Subcutaneous adipose tissue (tissue), 4 donors: ENCODE measurements around the gene TVP23A. TPM values are rescaled to one million over a fixed set of nuclear protein-coding genes. Genes with fewer than 3 reads are reported as not detected.

Source experiments
- CTCF ChIP-seq: fragments of 450-650 bp; IDR thresholded peaks from one replicate; pipeline ENCODE4 v1.5.1; 2016; ENCODE audit warnings: low read depth, mild to moderate bottlenecking, control low read depth, antibody characterized with exemption, moderate library complexity
- small RNA-seq: library from RNA; depleted of rRNA; stranded (forward); fragments of <200 nt; gene quantifications from one replicate; pipeline ENCODE3, GENCODE V24; 2016
- total RNA-seq, 4 donors: library from RNA; depleted of rRNA; stranded (reverse); fragments of >200 nt; gene quantifications; one replicate each; pipeline ENCODE4 v1.1.0, GENCODE V29; 2016

TVP23A gene
- total RNA-seq, 4 donors from 2014 or later, result 0.34 TPM; not detected in 3

- no peak for TF ChIP-seq CTCF
Observed at GRCh38 chr16:10729104-10730048, 89.2 kb downstream of the TVP23A start.

GRCh38 chr16:10728003-10728887, 90.3 kb downstream of the TVP23A start:
- TF ChIP-seq CTCF, result no peak

Small RNA genes lying within 50 kb of the gene (small RNA-seq; reads per million reads assigned to genes)
- not detected for gene MTND4LP24
- gene MTND6P33, result not detected

Other genes starting within 250 kb of the TVP23A start
- gene EMP2, start 238.2 kb downstream of the TVP23A start, total RNA-seq, result 10 to 100 TPM; 34.7 to 53.5 (median 39.6) TPM
- gene TEKT5, start 123.9 kb downstream of the TVP23A start, total RNA-seq, result under 1 TPM in 2 of 4 donors, not detected in 2; 0.51 to 0.94 TPM
- 10 to 100 TPM; 22.2 to 26.6 (median 24.3) TPM for gene NUBP1, start 75.0 kb downstream of the TVP23A start, total RNA-seq
- gene CIITA, start 58.4 kb upstream of the TVP23A start, total RNA-seq, result 10 to 100 TPM in 3 of 4 donors, 1 to 10 TPM in 1; 2.8 to 65.0 (median 13.5) TPM
- 10 to 100 TPM; 38.3 to 73.8 (median 56.1) TPM for gene DEXI, start 123.7 kb upstream of the TVP23A start, total RNA-seq
- 10 to 100 TPM; 20.2 to 28.8 (median 22.8) TPM for gene CLEC16A, start 125.8 kb upstream of the TVP23A start, total RNA-seq